Measurements from ENCODE around the gene C4orf17.

Gene C4orf17

DNA sequence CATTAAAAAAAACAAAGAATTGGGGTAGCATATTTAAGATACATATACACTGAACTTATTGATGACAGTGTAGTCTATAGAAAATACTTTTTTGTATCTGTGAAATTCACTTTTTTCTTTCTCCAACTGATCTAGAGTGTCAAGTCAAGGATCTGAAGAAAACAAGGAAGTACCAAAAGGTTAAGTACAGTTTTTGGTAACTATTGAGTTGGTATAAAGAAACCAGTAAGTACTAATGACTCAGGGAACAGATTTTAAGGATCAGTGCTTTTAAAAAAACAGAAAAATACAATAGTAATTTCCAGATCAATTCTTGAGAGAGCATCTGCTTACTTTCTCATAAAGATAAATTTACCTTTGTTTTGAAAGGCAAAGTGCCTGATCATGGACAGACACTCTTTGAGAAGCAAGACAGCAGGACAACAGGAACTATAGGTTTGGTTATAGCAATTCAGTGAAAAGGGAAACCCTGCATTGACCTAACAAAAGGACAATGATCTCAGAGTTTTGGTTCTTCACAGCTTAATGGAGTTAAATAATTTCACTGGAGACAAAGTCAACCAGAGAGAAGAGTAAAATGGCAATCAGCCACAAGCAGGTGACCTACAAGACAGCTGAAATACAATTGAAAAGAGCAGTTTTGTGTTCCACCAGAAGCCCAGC, 29.6 kb downstream of the C4orf17 start:
- DNase-seq: no peak

DNA sequence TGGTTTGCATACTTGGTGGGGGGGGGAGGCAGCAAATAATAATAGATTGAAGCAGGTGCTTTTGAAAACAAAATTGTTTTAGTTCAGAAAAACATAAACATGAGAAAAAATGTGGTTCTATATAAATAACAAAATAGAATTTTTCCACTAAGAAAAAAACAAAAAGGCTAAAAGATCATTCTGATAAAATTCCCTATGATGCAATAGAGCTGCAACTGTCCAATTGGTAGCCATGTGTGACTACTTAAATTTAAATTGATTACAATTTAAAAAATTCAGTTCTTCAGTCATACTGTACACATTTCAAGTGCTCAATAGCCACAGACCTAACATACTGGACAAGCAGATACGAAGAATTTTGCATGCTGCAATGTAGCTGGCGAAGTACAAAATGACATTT, 42.1 kb downstream of the C4orf17 start:
- DNase-seq: no peak

DNA sequence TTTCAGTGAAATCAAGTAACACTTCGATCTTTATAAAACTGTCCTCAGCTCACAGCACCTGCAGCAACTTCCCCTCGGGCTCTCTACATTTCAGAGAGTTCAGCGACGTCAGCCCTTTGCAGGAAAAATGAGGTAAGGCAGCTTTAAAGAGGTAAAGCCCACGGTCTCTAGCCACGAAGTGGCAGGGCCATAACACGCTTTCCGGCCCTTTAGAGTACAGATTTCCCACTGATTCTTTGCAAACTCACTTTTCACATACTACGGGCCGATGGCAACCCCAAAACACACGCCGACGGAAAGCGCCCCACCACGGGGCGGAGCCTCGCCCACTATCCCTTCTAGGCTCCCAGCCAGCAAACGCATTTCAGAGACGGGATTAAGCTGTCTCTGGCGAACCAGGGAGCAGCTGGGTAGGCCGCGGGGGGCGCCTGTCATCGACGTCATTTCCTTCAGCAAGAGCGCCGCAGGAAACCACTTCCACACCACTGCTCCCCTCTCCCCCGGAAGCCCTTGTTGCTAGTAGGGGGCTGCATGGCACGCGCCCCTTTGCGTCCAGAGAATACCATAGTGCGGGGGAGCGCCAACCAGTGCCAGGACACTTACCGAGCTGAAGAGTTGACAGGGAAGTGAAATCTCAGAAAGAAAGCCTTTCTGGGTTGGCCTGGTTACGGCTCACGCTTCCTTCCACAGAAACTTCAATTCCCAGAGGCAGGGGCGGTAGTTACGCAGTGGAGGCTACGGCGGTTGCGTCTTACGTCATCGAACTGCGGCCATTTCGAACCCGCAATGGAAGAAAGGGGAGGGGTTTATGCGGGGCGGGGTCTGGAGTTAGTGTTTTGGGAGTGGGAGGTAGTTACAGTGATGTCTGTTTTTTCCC, 52.7 kb downstream of the C4orf17 start, which contains the start of gene TRMT10A:
Gene TRMT10A (minus strand): TSS at position 730 of the 877 bp plus-strand sequence. CDS start 4,701 bp downstream, outside the sequence.
- DNase-seq: peak; percentile 97

- no peak for DNase-seq
Observed at GRCh38 chr4:99564921-99565320, 54.1 kb downstream of the C4orf17 start.

DNA sequence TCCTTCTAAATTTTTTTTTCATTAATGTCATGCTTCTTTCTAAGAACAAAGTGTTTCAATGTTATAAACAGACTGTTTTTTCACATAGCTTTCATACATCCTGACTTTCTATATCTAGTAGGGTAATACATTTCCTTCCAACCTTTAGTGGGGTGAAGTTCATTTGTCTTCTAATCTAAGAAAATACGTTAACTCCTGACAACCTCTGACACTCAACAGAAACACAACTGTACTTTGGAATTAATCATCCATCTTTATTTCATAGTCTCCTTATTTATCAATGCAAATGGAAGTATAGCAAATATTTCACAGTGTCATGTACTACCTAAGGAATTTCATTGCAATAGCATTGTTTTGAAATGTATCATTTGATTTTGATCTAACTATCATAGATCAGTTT, 61.1 kb downstream of the C4orf17 start:
- DNase-seq: no peak

DNA sequence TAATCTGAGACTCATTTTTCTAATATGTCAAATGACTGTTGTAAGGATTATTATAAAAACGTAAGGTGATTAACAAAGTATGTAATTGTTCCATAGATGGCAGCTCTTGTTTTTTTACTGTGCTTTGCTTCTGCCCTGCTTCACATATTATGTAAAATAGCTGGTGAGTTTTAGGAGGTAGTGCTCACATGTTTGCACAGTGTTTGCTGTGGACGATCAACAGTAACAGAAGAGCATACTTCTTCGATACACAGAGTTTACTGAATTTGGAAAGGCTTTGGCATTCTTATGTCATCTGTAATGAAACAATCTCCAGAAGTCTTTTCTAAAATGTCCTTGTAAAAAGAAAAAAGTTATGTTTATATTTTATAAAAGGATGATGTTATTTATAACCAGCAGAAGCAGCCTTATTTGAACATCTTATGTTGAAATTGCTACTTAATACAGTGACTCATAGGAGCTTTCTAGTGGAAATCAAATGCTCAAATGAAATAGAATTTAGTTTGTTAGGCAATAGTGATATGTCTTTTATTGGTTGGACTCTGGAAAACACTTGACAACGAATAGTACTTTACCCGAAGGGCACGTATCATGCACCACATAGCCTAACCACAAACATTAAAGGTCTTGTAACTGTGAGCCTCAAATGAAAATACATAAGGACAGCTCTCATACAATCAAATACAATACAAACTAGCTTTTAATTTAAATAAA, 61.9 kb downstream of the C4orf17 start:
- no peak for DNase-seq

GRCh38 chr4:99573735-99574368, 63.0 kb downstream of the C4orf17 start:
- DNase-seq: no peak

DNA sequence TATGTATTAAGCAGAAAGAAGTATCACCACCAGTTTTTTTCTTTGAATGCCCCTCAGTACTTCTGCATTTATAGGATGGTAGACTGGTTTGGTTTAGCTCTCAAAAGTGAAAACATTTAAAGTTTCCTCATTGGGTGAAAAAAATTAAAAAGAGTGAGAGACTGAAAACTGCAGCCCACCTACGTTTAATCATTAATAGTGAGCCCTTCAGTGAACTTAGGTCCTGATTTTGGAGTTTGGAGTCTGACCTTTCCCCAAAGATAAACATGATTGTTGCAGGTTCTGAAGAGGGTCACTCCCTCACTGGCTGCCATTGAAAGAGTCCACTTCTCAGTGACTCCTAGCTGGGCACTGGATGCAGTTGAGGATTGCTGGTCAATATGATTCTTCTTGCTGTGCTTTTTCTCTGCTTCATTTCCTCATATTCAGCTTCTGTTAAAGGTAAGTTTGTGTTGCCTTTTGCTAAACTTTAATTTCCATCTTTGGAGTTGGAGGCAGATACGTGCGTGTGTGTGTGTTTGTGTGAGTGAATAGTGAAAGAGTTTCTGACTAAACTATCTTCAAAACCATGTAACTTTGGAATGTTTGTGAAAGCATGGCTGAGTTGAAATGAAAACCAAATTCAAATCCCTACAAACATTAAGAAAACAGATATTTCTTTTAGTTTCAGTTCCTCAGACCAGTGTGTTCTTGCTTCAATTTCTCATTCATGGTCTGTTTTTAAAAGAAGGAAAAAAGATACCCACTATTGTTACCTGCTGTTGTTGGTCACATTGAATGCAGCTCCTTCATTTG, 63.9 kb downstream of the C4orf17 start, which contains the start of gene MTTP:
Gene MTTP (plus strand): TSS at position 295 of the 795 bp plus-strand sequence. CDS start 86 bp downstream, at position 381.
- no peak for DNase-seq

- no peak for DNase-seq
Observed at GRCh38 chr4:99578714-99579113, 67.9 kb downstream of the C4orf17 start.

DNA sequence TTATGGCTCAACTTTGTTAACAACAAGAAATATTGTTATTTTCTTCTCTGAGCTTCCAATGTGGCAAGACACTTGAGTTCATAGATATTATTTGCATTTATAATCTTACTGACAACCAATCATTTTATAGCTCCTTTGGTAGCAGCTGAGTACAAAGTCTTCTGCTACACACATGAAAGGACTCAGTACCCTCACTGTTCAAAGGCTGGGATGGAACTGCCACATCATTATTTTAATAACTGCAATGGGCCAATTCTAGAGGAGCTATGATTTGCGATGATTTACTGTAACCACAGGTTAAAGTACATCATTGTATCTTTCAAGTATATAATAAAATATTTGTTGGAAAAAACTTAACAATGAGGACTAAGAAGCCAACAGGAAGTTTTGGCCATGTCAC, 74.7 kb downstream of the C4orf17 start:
- DNase-seq: no peak

GRCh38 chr4:99586322-99586721, 75.5 kb downstream of the C4orf17 start:
- DNase-seq: no peak

- DNase-seq: no peak
Observed at GRCh38 chr4:99586797-99587196, 76.0 kb downstream of the C4orf17 start.

DNA sequence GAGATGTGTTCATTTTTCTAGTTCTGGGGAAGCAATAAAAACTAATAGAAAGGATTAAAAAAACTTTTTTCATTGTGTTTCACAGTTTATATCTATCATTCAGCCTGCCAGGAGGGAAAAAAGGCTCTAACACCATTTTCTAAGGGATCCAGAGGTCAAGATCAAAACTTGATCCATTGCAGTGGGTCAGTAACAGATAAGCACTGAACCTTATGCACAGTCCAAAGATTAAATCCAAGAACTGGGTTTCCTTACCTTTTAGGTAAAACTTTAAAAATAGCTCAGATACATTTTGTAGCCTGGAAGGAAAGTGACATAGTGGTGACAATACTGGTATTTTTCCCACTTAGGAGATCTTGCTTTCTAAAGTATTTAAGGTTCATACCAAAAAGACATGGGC, 76.5 kb downstream of the C4orf17 start:
- no peak for DNase-seq

DNA sequence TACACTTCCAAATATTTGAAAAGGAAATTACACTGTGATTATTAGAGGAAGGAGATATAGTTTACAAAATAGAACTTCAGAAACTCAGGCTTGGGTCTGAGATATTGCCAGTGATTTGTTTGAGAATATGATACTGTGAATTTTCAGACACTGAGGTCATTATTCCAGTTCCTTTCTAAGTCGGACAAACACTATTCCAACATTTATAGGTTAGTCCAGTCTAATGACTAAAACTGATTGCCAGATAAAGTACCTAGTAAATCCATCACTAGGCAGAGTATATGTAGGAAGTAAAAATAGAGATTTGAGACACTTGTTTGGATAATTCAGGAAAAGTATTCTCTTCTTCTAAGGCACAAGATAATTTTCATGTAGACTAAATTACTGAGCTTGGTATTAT, 77.0 kb downstream of the C4orf17 start:
- no peak for DNase-seq

- no peak for DNase-seq
Observed at GRCh38 chr4:99591757-99592156, 80.9 kb downstream of the C4orf17 start.

All from stimulated activated CD4-positive, alpha-beta T cell treated with anti-CD3 and anti-CD28 coated beads, Interleukin-1b, Interleukin-23, amount 100 ng/mL, for 48 hours (primary cell).